Esophagus squamous epithelium (tissue), 5 donors: ENCODE measurements around the gene SLC5A9. TPM values are rescaled to one million over a fixed set of nuclear protein-coding genes. Genes with fewer than 3 reads are reported as not detected.

Experiments used
- DNase-seq: peaks from one replicate; lab custom pipeline; 2025; lab: John Stamatoyannopoulos, UW
- H3K27ac ChIP-seq, 4 donors: fragments of 200-600 bp; sonication (generic); one replicate each; pipeline ENCODE4 v1.5.1; 2016 to 2019; ENCODE audit warnings: mild to moderate bottlenecking in 1 of 4
- H3K27me3 ChIP-seq, 4 donors: fragments of 200-600 bp; sonication (generic); 1 replicate in 3 of 4; 2 replicates in 1 of 4; pipeline versions ENCODE4 v1.5.1 to v1.6.0; 2017 to 2021; ENCODE audit warnings: antibody characterized with exemption in 1 of 4
- H3K36me3 ChIP-seq, 3 donors: fragments of 200-600 bp; sonication (generic); one replicate each; pipeline ENCODE4 v1.5.1; 2016 to 2019
- H3K4me1 ChIP-seq, 3 donors: fragments of 200-600 bp; sonication (generic); one replicate each; pipeline ENCODE4 v1.5.1; 2017 to 2019
- H3K4me3 ChIP-seq, 4 donors: fragments of 200-600 bp; sonication (generic); 1 replicate in 3 of 4; 2 replicates in 1 of 4; pipeline ENCODE4 v1.5.1; 2016 to 2019; ENCODE audit warnings: mild to moderate bottlenecking in 2 of 4, moderate library complexity in 1 of 4
- H3K9me3 ChIP-seq, 3 donors: fragments of 200-600 bp; sonication (generic); one replicate each; pipeline ENCODE4 v1.5.1; 2016 to 2019
- POLR2A ChIP-seq, 4 donors: fragments of 450-650 bp; IDR thresholded peaks; one replicate each; pipeline ENCODE4 v1.6.1; 2017; ENCODE audit warnings: antibody characterized with exemption in 4 of 4, mild to moderate bottlenecking in 4 of 4, moderate library complexity in 3 of 4
- WGBS, 2 donors: methylation state at CpG; one replicate each; pipeline ENCODE4 v1.1.5; 2018; 5-methylcytosine and 5-hydroxymethylcytosine counted together
- intact Hi-C: fragments of 100-400 bp; cut with DNase I; formaldehyde crosslinking; loops from one replicate; pipeline ENCODE4 v1.15.0; 2022
- total RNA-seq, 4 donors: library from RNA; depleted of rRNA; stranded (reverse); fragments of >200 nt; gene quantifications; one replicate each; pipeline ENCODE4 v1.1.0, GENCODE V29; 2016
- TF ChIP-seq, protein P1 (sequence below), 6 experiments: fragments of 450-650 bp in 4 of 6; fragments of 200-600 bp in 2 of 6; sonication (generic) in 2 of 6; IDR thresholded peaks; one replicate each; pipeline ENCODE4 v1.5.1; 2016 to 2019; ENCODE audit warnings: antibody characterized with exemption in 6 of 6, mild to moderate bottlenecking in 4 of 6, moderate library complexity in 4 of 6
- donor health status: DM: yes; HTN: yes; CAD: no.

The SLC5A9 gene
- total RNA-seq, 4 donors from 2014 or later, result 0.19 to 0.38 TPM; not detected in 2

DNA sequence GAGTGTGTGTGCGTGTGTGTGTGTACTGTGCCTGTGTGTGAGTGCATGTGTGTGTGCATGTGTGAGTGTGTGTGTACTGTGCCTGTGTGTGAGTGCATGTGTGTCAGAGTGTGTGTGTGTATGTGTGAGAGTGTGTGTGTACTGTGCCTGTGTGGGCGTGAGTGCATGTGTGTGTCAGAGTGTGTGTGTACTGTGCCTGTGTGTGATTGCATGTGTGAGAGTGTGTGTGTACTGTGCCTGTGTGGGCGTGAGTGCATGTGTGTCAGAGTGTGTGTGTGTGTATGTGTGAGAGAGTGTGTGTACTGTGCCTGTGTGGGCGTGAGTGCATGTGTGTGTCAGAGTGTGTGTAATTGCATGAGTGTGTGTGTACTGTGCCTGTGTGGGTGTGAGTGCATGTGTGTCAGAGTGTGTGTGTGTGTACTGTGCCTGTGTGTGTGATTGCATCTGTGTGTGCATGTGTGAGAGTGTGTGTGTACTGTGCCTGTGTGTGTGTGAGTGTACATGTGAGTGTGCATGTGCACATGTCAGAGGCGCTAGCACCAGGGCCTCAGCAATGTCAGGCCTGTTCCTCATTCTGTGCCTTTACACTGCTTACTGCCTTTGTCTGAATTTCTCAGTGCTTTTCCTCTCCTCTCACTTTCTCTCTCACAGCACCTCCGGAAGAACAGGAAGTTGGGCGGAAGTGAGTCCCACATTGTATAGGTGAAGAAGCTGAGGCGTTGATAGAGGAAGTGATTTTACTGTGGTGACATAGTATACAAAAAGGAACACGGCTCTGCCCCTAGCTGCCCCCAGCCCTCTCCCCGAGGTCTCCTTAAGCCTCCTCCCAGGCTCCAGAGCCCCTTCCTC is 4.9 kb downstream of the SLC5A9 start:
- no peak for TF ChIP-seq POLR2A (IDR thresholded peaks at IDR 0.05)
- TF ChIP-seq, protein P1, sequence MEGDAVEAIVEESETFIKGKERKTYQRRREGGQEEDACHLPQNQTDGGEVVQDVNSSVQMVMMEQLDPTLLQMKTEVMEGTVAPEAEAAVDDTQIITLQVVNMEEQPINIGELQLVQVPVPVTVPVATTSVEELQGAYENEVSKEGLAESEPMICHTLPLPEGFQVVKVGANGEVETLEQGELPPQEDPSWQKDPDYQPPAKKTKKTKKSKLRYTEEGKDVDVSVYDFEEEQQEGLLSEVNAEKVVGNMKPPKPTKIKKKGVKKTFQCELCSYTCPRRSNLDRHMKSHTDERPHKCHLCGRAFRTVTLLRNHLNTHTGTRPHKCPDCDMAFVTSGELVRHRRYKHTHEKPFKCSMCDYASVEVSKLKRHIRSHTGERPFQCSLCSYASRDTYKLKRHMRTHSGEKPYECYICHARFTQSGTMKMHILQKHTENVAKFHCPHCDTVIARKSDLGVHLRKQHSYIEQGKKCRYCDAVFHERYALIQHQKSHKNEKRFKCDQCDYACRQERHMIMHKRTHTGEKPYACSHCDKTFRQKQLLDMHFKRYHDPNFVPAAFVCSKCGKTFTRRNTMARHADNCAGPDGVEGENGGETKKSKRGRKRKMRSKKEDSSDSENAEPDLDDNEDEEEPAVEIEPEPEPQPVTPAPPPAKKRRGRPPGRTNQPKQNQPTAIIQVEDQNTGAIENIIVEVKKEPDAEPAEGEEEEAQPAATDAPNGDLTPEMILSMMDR (IDR thresholded peaks at IDR 0.05), result no peak
- H3K9me3 ChIP-seq, result no peaks in the 10 kb centered on the region
- intact Hi-C loops, result no loop called here
- no peaks in the 10 kb centered on the region for H3K4me1 ChIP-seq
- no peaks in the 10 kb centered on the region for H3K36me3 ChIP-seq
- H3K27ac ChIP-seq, result no peak overlapping the region
- H3K27me3 ChIP-seq, result peaks cover 0 to 37% (median 0%) of the 10 kb centered on the region in 4 donors
- WGBS, 2 donors, result 70 to 73% methylated on average over 10 of the region's 10 CpGs
- no peak overlapping the region for H3K4me3 ChIP-seq
- DNase-seq, result no peak

DNA sequence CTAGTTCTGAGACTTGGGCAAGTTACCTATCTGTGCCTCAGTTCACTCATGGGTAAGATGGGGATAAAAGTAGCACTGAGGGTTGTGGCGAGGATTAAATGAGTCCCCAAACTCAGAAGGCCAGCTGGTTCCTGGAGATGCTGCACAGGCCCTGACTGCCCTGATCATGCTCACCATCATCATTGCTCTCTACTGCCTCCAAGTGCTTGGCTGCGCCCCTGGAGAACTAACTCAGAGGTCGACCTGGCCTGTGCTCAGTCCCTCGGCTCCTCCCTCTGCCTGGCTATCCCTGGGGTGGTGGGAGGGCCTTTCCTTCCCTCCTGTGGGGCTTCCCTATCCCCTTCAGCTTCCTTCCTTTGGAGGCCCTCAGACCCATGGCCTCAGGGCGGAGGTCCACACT is 5.6 kb downstream of the SLC5A9 start:
- no peak overlapping the region for H3K27ac ChIP-seq
- no peak overlapping the region for H3K4me3 ChIP-seq
- intact Hi-C loops, result no loop called here
- peaks cover 0 to 30% (median 0%) of the 10 kb centered on the region in 4 donors for H3K27me3 ChIP-seq
- TF ChIP-seq, protein P1 (IDR thresholded peaks at IDR 0.05), result peak in 1 of 6 experiments; percentile 22
- no peak for TF ChIP-seq POLR2A (IDR thresholded peaks at IDR 0.05)
- H3K9me3 ChIP-seq, result no peaks in the 10 kb centered on the region
- DNase-seq, result no peak
- WGBS, 2 donors, result 76 to 77% methylated on average over 4 to 5 of the region's 5 CpGs
- H3K4me1 ChIP-seq, result no peaks in the 10 kb centered on the region
- no peaks in the 10 kb centered on the region for H3K36me3 ChIP-seq

DNA sequence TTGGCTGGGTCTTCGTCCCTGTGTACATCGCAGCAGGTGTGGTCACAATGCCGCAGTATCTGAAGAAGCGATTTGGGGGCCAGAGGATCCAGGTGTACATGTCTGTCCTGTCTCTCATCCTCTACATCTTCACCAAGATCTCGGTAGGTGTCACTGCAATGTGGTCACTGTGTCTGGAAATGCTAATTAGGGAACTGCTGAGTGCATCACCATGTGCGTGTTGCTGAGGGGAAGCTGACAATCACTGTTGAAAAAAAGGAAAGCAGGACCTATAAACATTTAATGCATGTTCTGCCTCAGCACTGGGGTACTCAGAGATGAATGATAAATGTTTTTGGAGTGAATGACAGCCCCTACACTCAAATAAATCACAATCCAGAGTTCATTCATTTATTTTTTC is 6.8 kb downstream of the SLC5A9 start:
- Histone ChIP-seq H3K36me3 (no peaks in the 10 kb centered on the region), H3K27ac (no peak overlapping the region), H3K27me3 (peaks cover 0 to 23% (median 0%) of the 10 kb centered on the region in 4 donors), H3K4me1 (no peaks in the 10 kb centered on the region), H3K4me3 (no peak overlapping the region), H3K9me3 (no peaks in the 10 kb centered on the region)
- intact Hi-C loops, result no loop called here
- no peak for TF ChIP-seq POLR2A (IDR thresholded peaks at IDR 0.05)
- TF ChIP-seq, protein P1 (IDR thresholded peaks at IDR 0.05), result no peak
- no peak for DNase-seq
- WGBS, 2 donors, result 79 to 91% methylated on average over 4 to 6 of the region's 6 CpGs

DNA sequence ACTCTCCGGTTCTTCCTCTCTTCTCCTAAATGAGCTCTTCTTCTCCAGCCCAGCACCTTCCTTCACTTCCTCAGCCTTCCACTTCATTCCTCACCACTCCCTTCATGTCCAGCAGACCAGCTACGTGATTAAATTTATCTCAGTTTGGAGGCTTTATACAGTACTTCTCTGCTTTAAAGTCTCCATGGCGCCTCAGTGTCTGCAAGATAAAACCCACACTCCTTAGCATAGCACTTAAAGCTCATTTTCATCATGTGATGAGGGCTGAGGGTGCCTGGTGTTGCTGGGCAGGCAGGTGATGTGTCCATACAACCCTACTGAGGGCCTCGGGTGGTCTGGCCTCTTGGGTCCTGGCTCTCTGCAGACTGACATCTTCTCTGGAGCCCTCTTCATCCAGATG is 7.7 kb downstream of the SLC5A9 start:
- TF ChIP-seq, protein P1 (IDR thresholded peaks at IDR 0.05), result no peak
- TF ChIP-seq POLR2A (IDR thresholded peaks at IDR 0.05), result no peak
- WGBS, 2 donors, result 92 to 96% methylated on average over 3 to 4 of the region's 4 CpGs
- Histone ChIP-seq H3K4me3 (no peak overlapping the region), H3K4me1 (no peaks in the 10 kb centered on the region), H3K36me3 (no peaks in the 10 kb centered on the region), H3K9me3 (no peaks in the 10 kb centered on the region), H3K27me3 (peaks cover 0 to 16% (median 0%) of the 10 kb centered on the region in 4 donors), H3K27ac (no peak overlapping the region)
- intact Hi-C loops, result no loop called here
- DNase-seq, result no peak

DNA sequence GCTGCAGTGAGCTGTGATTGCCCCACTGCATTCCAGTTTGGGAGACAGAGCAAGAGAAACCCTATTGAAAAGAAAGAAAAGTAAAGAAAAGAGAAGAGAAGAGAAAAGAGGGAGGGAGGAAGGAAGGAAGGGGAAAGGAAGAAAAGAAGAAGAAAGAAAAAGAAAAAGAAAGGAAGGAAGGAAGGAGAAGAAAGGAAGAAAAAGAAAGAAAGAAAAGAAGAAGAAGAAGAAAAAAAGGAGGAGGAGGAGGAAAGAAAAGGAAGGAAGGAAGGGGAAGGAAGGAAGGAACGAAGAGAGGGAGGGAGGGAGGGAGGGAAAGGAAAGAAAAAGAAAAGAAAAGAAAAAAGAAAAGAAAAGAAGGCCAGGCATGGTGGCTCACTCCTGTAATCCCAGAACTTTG is 10.2 kb downstream of the SLC5A9 start:
- TF ChIP-seq, protein P1 (IDR thresholded peaks at IDR 0.05), result no peak
- DNase-seq, result no peak
- Histone ChIP-seq H3K36me3 (no peaks in the 10 kb centered on the region), H3K27ac (no peak overlapping the region), H3K27me3 (peaks cover 0 to 7% (median 0%) of the 10 kb centered on the region in 4 donors), H3K4me1 (peaks cover 0 to 5% (median 0%) of the 10 kb centered on the region in 3 donors), H3K9me3 (no peaks in the 10 kb centered on the region), H3K4me3 (no peak overlapping the region)
- 73 to 77% methylated on average over 1 of the region's 1 CpG for WGBS, 2 donors
- intact Hi-C loops, result no loop called here
